HG02798 (cell line): ENCODE data around the gene SYTL3.
"Not testable (repeated sequence)": the region's sequence is repeated elsewhere in the genome, so short reads cannot be mapped to it uniquely, and the experiment has no call there.

Experiments
- ATAC-seq: cut with Tn5 transposase; IDR thresholded peaks from one replicate; pipeline ENCODE4 v1.9.1; 2021; ENCODE audit warnings: mild to moderate bottlenecking; ENCODE audit not compliant: unreplicated experiment, poor library complexity

SYTL3 gene

DNA sequence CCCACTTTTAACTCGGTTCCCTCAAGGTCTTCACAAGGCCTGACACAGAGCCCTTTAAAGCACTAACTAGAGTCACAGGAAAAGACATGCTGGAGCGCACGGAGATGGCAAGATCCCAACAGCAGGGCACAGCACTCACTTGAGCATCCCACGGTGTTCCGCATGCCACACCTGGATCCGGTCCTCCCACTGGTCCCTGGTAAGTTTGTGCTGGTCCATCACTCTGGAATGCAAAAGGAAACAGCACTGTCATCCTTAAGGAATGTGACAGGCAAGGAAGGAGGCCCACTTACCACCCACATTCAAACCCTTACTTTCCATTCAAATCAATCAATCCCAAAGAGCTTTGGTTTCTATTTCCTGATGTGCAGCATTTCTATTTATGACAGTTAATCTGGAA, 134.7 kb downstream of the SYTL3 start:
- ATAC-seq: no peak

DNA sequence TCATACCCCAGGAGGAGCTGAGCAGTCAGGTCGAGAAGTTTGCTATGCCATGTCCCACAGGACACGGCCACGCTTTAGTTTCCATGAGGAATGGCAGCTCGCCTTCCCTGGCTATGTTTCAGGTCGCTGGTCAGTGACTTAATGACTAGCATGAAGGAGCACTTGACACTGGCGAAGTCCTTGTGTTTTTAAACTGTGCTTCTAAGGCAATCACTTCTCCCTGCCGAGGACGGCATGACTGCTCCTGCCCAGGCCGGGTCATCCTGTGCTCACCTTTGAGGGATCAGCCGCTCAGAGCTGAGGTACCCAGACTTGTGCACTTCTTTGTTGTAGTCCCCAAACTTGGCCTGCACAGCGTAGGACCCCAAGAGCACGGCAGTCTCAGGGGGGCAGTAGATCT, 135.2 kb downstream of the SYTL3 start:
- ATAC-seq: no peak

DNA sequence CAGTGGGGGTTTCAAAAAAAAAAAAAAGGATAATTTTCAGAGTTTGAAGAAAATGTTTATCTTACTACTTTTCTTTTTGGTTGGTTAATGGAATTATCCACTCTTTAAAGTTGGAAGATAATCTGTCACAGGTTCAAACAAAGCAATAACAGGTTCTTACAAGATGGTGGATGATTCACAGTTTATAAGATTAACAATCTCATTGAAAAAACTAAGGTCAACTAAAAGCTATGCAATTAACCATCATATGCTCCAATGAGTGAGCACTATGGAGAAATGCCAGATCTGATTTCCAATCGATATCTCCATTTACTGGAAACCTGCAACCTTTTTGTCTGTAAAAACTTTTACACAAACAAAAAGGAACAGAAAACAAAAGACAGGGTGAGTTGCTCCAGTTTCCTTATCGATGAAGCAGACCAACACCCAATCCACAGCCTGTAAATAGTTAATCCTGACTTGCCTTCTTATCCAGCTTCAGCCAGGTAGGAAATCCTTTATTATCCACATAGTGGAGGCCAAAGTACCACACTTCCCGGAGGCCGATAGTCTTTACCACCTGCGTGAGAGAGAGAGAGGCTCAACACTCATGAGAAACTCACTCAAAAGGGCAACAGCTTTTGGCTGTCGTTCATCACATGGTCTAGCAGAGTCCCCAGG, 136.9 kb downstream of the SYTL3 start:
- ATAC-seq: no peak

DNA sequence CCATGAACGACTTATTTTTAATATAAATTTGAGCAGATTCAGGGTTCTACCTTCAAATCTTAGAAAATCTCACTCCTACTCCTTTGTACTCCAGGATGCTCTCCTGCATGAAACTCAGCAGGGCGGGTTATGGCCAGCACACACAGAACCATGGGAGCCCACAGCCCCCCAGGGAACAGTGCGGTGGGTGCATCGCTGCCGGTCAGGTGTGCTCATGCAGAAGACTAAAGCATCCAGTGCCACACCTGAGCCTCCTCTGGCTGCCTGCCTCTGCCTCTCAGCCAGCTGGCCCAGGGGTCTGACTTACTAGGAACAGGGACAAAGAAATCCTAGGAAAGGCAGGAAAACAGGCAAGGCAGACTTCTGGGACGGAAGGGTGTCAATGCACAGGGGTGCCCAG, 137.5 kb downstream of the SYTL3 start:
- no peak for ATAC-seq

DNA sequence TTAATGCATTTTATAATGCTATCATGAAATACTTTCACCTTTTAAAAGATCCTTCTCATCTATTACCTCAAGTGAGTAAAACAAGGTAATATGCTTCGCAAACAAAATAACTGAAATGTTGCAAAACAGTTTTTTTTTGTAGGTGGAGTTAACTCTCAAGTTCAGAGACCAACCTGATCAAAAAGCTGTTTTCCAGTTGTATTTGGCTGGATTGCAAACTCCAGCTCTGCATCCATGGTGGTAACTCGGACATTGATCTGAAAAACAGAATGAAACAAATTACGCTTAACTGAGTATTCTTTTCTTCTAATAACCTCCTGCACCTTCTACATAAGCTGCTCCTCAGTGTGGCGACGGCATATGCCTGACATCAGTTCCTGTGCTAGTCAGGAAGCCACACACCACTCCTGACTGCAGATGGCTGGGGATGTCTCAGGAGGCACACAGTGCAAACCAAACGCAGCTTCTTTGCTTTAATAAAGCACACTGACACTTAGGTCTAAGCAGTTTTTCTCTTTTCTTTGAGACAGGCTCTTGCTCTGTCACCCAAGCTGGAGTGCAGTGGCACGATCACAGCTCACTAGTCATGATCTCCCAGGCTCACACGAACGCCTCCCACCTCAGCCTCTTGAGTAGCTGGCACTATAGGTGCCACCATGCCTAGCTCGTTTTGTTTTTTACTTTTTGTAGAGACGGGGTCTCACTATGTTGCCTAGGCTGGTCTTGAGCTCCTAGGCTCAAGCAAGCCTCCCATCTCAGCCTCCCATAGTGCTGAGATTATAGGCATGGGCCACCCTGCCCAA, 139.5 kb downstream of the SYTL3 start:
- no peak for ATAC-seq

DNA sequence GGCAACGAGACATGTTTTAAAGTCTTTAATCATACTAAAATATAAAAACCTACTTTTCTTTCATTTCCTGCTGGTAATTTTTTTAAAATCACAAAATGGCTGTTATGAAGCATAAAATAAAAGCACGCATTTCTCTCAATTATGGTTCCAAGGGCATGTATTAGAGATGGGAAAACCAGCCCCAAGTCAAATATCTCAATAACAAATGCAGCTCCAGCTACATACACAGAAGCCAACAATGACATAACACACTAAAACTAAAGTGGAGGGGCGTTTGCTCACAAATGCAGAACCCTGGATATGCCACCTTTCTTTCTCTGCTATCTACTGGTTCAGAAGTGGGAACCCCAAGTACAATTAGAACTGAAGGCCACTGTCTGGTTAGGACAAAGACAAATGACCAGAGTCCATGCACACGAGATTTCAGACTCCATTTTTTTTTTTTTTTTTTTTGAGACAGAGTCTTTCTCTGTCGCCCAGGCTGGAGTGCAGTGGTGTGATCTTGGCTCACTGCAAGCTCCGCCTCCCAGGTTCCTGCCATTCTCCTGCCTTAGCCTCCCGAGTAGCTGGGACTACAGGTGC, 141.5 kb downstream of the SYTL3 start:
- no peak for ATAC-seq

DNA sequence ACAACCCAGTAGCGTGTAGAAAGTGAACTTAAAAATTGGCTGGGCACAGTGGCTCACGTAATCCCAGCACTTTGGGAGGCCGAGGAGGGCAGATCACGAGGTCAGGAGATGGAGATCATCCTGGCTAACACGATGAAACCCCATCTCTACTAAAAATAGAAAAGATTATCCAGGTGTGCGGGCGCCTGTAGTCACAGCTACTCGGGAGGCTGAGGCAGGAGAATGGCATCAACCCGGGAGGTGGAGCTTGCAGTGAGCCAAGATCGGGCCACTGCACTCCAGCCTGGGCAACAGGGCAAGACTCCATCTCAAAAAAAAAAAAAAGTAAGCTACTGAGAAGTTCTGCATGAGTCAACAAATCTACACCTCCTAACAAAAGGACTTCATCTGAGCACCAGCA, 142.7 kb downstream of the SYTL3 start:
- not testable (repeated sequence) for ATAC-seq

DNA sequence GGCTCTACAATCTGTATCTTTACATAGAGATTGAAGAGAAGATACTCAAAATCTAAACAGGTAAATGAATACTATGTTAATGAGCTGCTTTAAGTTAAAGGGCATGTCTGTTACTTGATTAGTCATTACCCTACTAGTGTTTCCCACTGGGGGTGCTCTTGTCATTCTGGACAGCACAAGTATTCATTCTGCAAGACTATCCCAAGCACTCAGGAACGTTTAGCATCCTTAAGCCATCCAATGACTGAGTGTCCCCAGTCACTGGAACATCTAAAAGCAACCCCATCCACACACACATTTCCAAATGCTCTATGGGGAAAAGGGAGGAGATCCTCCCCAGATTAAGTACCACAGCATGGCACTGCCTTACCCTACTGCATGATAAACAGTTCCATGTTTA, 143.6 kb downstream of the SYTL3 start:
- peak; percentile 62 for ATAC-seq

DNA sequence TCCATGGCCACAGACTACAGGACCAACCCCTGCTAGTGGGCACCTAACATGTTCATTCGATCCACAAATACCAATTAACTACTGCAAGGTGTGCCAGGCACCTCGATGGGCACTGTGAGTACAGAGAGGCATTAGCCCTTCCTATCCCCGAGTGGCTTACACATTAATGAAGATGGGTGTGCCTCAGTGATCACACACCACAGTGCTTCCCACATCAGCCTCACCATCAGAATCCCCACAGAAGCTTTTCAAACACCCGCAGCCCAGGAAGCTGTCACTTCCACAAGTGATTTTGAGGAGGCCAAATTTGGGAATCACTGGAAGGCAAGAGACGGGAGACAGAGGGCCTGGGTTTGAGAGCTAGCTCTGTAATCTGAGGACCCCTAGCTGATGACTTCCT, 145.7 kb downstream of the SYTL3 start:
- ATAC-seq: no peak

DNA sequence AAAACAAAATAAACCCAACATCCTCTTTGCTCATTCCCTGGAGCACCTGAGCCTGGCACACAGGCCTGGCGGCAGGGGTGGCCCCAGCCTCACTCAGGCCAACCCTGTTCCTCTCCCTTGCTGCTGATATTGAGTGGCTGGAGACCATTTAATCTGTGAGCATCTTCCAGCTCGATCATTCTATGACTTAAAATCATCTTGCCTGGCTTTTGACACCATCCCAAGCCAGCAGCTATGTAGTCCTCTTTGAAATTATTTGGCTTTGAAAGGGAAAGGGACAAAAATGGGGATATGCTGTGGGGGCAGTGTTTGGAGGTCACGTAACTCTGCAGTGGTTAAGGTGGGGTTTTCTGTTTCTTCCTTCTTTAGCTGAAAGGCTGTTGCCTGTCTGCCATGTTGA, 146.5 kb downstream of the SYTL3 start:
- no peak for ATAC-seq

DNA sequence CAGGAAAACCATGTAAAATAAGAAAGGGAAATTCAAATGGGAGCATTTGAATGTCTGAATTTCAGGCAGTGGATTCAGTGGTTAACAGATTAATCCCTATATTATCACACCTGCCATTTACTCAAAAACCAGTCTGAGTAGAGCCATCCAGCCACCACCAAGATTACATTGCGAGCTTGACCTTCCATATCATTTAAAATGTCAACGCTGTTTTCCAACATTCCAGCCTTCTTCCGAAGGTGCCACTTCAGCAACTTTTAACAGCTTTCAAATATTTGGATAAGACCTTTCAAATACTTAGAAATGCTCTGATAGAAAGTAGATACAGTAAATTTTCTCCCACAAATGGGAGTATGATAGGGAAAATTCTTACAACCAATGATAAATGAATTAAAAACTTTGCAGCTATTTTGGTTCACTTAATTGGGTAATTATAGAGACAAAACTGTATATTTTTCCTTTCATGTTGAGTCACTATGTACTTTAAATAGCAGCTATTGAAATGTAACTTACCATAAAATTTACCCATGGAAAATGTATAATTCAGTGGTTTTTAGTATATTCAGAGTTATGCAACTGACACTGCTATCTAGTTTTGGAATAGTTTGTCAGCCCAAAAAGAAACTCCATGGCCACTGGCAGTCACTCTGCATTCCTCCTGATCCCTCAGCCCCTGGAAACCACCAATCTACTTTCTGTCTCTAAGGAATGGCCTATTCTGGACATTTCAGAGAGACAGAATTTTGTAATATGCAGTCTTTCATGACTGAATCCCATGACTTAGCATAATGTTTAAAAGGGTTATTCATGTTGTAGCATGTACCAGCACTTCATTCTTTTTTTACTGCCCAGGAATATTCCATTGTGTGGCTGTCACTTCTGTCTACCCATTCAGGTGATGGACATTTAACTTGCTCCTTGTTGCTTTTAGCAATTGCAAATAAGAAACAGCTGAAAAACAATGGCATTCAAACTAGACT, 147.8 kb downstream of the SYTL3 start:
- ATAC-seq: no peak

DNA sequence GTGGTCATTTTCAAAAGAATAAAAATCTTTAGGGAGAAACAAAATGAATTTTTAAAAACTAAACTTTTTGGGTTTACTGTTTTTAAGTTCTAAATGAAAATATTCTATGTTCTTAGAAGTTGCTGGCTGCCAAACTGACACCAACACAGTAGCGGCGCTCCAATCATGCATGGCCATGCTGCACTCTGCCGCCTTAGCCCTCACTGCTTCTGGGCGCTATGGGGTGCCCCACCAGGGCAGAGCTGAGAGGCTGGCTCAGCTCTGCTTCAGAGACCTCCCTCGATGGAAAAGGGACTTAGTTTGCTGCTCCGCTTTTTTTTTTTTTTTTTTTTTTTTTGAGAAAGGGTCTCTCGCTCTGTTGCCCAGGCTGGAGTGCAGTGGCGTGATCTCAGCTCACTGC, 148.5 kb downstream of the SYTL3 start:
- no peak for ATAC-seq

DNA sequence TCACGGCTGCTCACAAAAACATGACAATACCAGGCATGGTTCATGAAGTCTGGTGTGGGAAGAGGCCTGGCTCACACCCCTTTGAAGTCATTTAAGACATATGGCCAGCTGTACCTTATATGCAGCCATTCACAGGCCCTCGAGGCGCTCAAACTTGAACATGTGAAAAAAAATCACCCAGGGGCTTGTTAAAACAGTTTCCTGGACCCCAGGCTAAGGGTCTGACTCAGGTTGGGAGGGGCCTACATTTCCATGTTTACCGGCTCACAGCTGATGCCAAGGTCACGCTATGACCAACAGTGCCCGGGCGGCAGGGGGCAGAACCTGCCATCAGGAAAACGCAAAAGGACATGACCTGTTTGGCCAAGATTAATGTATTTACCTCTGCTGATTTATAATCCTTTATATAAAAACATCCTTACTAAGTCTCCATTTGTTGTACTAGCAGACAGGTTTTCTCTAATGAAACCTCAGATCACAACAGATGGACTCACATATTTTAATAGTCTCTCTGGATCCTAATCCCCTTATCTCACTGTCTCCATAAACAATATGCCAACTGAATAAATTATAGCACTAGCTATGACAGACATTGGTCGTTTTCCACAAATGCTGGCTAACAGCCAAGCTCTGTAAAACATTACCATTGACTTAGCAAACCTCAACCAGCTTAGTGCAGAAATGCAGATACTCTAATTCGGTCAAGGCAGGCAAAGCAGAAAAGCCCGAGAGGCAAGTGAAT, 149.4 kb downstream of the SYTL3 start:
- ATAC-seq: no peak

DNA sequence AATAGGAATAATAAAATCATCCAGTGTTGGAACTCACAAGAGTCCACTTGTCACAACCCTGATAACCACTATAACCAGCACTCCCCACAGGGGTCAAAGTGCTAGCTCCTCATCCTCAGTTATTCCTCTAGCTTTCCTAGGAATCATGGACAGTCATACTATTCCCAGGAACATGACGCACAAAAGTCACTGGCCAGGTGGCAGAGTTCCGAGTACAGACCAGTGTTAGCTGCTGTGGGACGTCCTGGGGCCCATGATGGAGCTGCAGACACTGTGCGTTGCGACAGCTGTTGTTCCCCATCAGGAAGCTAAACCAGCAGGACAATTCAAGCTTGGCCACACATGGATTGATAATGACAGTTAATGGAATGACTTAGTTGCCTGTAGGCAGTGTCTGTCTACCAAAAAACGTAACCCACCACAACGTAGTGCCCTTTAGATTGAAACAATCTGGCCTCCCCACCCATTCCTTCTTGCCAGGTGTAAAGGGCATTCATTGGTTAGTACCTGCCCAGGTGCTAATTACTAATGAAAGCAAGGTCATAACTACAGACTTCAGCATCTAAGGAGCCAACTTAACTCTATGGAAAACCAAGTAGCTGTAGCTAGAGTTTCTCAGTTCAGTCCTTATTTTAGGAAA, 151.9 kb downstream of the SYTL3 start:
- ATAC-seq: no peak

DNA sequence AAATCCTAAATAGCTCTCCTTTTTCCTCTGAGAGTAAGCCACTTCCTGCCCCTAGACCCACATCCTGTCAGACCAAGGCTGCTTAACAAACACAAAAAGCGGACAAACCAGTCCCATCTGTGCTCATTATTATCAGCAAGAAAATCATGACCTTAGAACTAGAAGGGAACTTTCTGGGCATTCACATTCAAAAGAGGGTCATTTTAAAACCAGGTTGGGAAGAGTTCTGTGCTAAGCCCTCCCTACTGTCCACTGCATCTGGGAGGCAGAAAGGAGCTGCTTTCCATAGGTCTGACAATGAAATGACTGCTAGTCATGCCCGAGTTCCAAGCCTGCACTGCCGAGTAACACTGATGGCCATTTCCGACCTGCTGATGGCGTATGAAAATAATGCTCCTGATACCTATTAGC, 153.9 kb downstream of the SYTL3 start:
- peak; percentile 49 for ATAC-seq

DNA sequence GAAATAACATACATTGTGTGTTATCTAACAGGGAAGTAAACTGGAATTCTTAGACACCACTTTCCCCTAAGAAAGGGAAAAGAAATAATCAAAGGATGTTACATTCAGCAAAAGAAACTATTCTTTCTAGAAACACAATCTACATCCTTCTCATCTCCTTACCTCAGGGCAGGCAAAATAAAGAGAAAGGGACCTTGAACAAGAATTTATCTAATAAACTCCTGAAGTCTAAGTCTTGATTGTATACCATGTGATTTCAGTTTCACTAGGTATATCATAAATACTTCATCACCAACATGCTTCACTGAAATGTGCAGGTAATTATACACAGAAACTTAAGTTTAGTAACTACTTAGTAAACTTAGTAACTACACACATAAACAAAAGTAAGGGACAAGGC, 154.4 kb downstream of the SYTL3 start:
- no peak for ATAC-seq

DNA sequence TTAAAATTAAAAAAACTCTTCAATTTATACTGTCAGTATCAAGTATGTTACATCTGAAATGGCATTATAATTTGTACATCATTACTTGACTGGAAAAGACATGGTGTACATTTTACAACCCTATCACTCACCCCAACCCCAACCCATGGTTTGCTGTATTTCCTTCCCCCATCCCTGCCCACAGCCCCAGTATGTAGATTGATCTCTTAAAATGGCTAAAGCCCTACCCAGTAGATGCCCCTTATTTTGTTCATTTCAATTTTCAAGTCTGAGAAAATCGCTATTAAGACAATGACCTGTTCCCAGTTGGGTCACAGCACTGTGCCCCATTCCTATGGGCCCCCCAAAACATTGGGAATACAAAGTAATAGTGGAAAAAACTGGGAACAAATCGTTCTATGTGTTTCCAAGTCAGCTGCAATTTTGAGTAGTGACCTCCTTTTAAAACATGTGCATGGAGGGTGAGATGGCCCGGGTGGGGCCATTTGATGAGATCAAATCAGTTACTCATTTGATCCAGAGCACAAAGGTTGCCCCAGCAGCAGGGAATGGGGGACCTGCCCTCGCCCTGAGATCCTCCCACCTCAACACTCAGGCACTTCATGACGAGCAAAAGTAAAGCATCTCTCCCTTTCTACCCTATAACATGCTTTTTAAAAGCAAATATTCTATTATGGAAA, 156.0 kb downstream of the SYTL3 start:
- ATAC-seq: no peak

DNA sequence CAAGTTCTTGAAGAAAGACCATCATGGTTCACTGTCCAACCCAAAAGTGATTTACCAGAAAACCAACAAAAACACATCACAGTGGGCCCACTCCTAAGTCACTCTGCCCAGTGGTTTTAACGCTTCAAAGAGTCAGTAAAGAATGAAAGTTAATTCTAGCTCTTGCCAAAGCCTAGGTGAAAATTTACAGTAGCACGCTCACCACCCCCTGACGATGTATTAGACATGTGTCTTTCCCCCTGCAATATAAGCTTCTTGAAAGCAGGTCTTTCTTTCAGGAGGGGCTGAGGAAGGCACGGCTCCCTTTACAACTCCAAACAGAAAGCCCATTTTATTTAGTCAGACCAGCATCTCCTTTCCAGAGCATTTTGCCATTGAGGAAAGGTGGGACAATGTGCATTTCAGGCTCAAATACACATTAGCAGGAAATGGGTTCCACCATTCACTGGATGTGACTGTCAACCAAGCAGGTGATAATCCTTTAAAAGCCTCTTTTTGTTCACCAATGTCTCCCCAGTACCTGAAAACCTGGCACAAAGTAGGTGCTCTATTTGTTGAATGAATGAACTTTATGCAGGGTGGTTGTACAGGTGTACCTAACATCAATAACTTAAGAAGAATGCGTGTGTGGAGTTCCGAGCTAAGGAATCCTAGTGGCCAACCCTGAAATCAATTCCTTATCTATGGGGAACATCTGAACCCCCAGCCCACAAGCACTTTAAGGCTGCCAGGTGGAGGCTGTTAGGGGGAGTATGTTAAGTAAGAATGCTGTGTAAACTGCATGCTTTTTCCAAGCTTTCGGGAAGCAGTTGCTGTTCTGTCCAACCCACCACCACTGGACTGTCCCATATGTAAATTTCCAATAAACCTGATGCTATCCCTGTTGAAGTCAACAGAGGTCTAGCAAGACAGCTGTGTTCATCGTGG, 157.9 kb downstream of the SYTL3 start:
- no peak for ATAC-seq
